ENCODE results near the gene EPHA1. TPM values are rescaled to one million over a fixed set of nuclear protein-coding genes. Genes with fewer than 3 reads are reported as not detected.
"Not testable (repeated sequence)": the region's sequence is repeated elsewhere in the genome, so short reads cannot be mapped to it uniquely, and the experiment has no call there.

The EPHA1 gene
- total RNA-seq, 3 donors from 2014 or later: 9.1 to 19.6 (median 18.9) TPM

- ATAC-seq: no peak
- TF ChIP-seq CTCF (IDR thresholded peaks at IDR 0.05): no peak
- intact Hi-C loops (cut with DNase I, micrococcal nuclease): loop anchor here in 1 of 2 donors (5.0 kb wide), 1 partner anchor 177 kb away; no protein-coding TSS in a partner anchor
- DNase-seq: no peak
- Histone ChIP-seq H3K9me3 (no peaks in the 10 kb centered on the region), H3K4me3 (no peak overlapping the region), H3K4me1 (ENCODE audit: low read depth) (no peaks in the 10 kb centered on the region), H3K36me3 (ENCODE audit: low read depth) (no peaks in the 10 kb centered on the region)
Observed at GRCh38 chr7:143418681-143419458, 10.2 kb upstream of the EPHA1 start.

DNA sequence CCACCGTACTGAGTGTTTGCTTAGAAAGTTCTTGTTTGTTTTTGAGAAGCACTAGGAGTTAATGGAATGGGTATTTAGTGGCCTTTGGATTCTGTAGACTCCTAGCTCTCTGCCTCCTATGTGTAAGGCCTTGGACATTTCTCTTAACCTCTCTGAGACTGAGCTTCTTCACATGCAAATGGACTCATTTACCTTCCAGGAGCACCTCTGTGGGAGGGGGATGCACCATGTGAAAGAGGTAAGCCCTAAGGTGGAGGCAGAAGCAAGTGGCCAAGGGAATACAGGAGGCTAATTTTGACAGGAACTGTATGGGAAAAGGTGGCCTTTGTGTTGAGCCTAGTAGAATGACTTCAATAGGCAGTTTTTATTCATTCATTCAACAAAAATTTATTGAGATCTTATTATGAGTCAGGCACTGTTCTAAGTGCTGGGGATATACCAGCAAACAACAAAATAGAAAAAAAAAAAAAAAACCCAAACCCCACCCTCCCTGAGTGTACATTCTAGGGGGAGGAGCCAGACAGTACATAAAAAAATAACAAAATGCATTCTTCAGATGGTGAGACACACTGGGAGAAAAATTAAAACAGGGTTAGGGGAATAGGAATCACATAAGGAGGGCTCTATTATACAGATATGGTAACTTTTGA is 9.2 kb upstream of the EPHA1 start:
- DNase-seq (no peak), ATAC-seq (no peak)
- intact Hi-C loops (cut with DNase I, micrococcal nuclease): loop anchor here in 1 of 2 donors (5.0 kb wide), 1 partner anchor 176 kb away; no protein-coding TSS in a partner anchor

GRCh38 chr7:143416565-143417149 is 8.0 kb upstream of the EPHA1 start:
- H3K4me1 ChIP-seq (ENCODE audit: low read depth): no peaks in the 10 kb centered on the region
- intact Hi-C loops (cut with DNase I, micrococcal nuclease): loop anchor here in 1 of 2 donors (5.0 kb wide), 1 partner anchor 174 kb away; no protein-coding TSS in a partner anchor
- H3K4me3 ChIP-seq: no peak overlapping the region
- no peaks in the 10 kb centered on the region for H3K9me3 ChIP-seq
- peak; percentile 49 for TF ChIP-seq CTCF (IDR thresholded peaks at IDR 0.05)
- no peaks in the 10 kb centered on the region for H3K36me3 ChIP-seq (ENCODE audit: low read depth)
- peak; percentile 67 for ATAC-seq
- peak in 1 of 3 donors; percentile 56 for DNase-seq

More for the DNA sequence above, 9.2 kb upstream of the EPHA1 start:
- H3K36me3 ChIP-seq (ENCODE audit: low read depth): no peaks in the 10 kb centered on the region
- no peak for TF ChIP-seq CTCF (IDR thresholded peaks at IDR 0.05)
- no peak overlapping the region for H3K4me3 ChIP-seq
- no peaks in the 10 kb centered on the region for H3K4me1 ChIP-seq (ENCODE audit: low read depth)
- H3K9me3 ChIP-seq: no peaks in the 10 kb centered on the region

GRCh38 chr7:143415742-143416397 is 7.2 kb upstream of the EPHA1 start:
- no peaks in the 10 kb centered on the region for H3K9me3 ChIP-seq
- DNase-seq (no peak), ATAC-seq (no peak)
- H3K36me3 ChIP-seq (ENCODE audit: low read depth): no peaks in the 10 kb centered on the region
- intact Hi-C loops (cut with DNase I, micrococcal nuclease): loop anchor here in 1 of 2 donors (5.0 kb wide), 1 partner anchor 174 kb away; no protein-coding TSS in a partner anchor
- H3K4me3 ChIP-seq: no peak overlapping the region
- no peak for TF ChIP-seq CTCF (IDR thresholded peaks at IDR 0.05)
- no peaks in the 10 kb centered on the region for H3K4me1 ChIP-seq (ENCODE audit: low read depth)

- intact Hi-C loops (cut with DNase I, micrococcal nuclease): loop anchor here in 1 of 2 donors (5.0 kb wide), 1 partner anchor 173 kb away; no protein-coding TSS in a partner anchor
- not testable (repeated sequence) for H3K4me1 ChIP-seq (ENCODE audit: low read depth); ATAC-seq; DNase-seq; H3K4me3 ChIP-seq; H3K9me3 ChIP-seq; H3K36me3 ChIP-seq (ENCODE audit: low read depth)
Observed at GRCh38 chr7:143415209-143415608, 6.6 kb upstream of the EPHA1 start.
